Trophoblast cell (in vitro differentiated cells and primary cell): ENCODE measurements around the gene PDE10A. TPM values are rescaled to one million over a fixed set of nuclear protein-coding genes. Genes with fewer than 3 reads are reported as not detected.

Source experiments
- DNase-seq, 2 donors: peaks; one replicate each; pipeline ENCODE4 v3.0.0-alpha.2; 2016
- H2AFZ ChIP-seq: 2 replicates; pipeline ENCODE4 v1.6.1; 2013; ENCODE audit warnings: low read length, moderate library complexity, mild to moderate bottlenecking; ENCODE audit not compliant: insufficient read depth, poor library complexity
- H2AK5ac ChIP-seq: 2 replicates; pipeline ENCODE4 v1.6.1; 2013; ENCODE audit warnings: mild to moderate bottlenecking, low read length
- H2BK120ac ChIP-seq: 2 replicates; pipeline ENCODE4 v1.6.1; 2013; ENCODE audit warnings: low read length, mild to moderate bottlenecking, moderate library complexity; ENCODE audit not compliant: insufficient read depth, poor library complexity
- H2BK12ac ChIP-seq: 2 replicates; pipeline ENCODE4 v1.6.1; 2013; ENCODE audit warnings: mild to moderate bottlenecking, low read length, moderate library complexity
- H2BK5ac ChIP-seq: 2 replicates; pipeline ENCODE4 v1.6.1; 2013; ENCODE audit warnings: low read length, low read depth, moderate library complexity, mild to moderate bottlenecking; ENCODE audit not compliant: poor library complexity
- H3K14ac ChIP-seq: 2 replicates; pipeline ENCODE4 v1.6.1; 2013; ENCODE audit warnings: mild to moderate bottlenecking, low read length
- H3K18ac ChIP-seq: 2 replicates; pipeline ENCODE4 v1.6.1; 2013; ENCODE audit warnings: mild to moderate bottlenecking, low read length
- H3K23ac ChIP-seq: 2 replicates; pipeline ENCODE4 v1.6.1; 2013; ENCODE audit warnings: low read length
- H3K27ac ChIP-seq: 2 replicates; pipeline ENCODE4 v1.5.1; 2013; ENCODE audit warnings: low read depth, mild to moderate bottlenecking, inconsistent platforms, low read length, moderate library complexity
- H3K27me3 ChIP-seq: 2 replicates; pipeline ENCODE4 v1.6.1; 2013; ENCODE audit warnings: inconsistent platforms, mild to moderate bottlenecking, low read length, moderate library complexity; ENCODE audit not compliant: insufficient read depth
- H3K36me3 ChIP-seq, 2 experiments: 1 replicate in 1 of 2; 2 replicates in 1 of 2; pipeline ENCODE4 v1.6.1; 2013; ENCODE audit warnings: low read length in 2 of 2, mild to moderate bottlenecking in 2 of 2, moderate library complexity in 1 of 2; ENCODE audit not compliant: insufficient read depth in 2 of 2, control insufficient read depth in 1 of 2
- H3K4ac ChIP-seq: 2 replicates; pipeline ENCODE4 v1.6.1; 2013; ENCODE audit warnings: low read depth, mild to moderate bottlenecking, low read length, moderate library complexity
- H3K4me1 ChIP-seq, 2 experiments: 1 replicate in 1 of 2; 2 replicates in 1 of 2; pipeline ENCODE4 v1.6.1; 2013; ENCODE audit warnings: low read length in 2 of 2, mild to moderate bottlenecking in 2 of 2, moderate library complexity in 1 of 2; ENCODE audit not compliant: insufficient read depth in 2 of 2, control insufficient read depth in 1 of 2
- H3K4me2 ChIP-seq: 2 replicates; pipeline ENCODE4 v1.6.1; 2013; ENCODE audit warnings: inconsistent platforms, mild to moderate bottlenecking, low read length, moderate library complexity
- H3K4me3 ChIP-seq: 2 replicates; pipeline ENCODE4 v1.5.1; 2013; ENCODE audit warnings: mild to moderate bottlenecking, low read depth, low read length, inconsistent platforms
- H3K79me1 ChIP-seq: one replicate; pipeline ENCODE4 v1.6.1; 2013; ENCODE audit warnings: low read length
- H3K79me2 ChIP-seq: 2 replicates; pipeline ENCODE4 v1.6.1; 2013; ENCODE audit warnings: low read length, mild to moderate bottlenecking; ENCODE audit not compliant: control insufficient read depth, insufficient read depth, poor library complexity
- H3K9ac ChIP-seq: 2 replicates; pipeline ENCODE4 v1.6.1; 2013; ENCODE audit warnings: mild to moderate bottlenecking, low read length
- H3K9me3 ChIP-seq: 2 replicates; pipeline ENCODE4 v1.6.1; 2013; ENCODE audit warnings: low read depth, mild to moderate bottlenecking, control low read depth, inconsistent platforms, low read length; ENCODE audit not compliant: insufficient read depth
- H4K12ac ChIP-seq: 2 replicates; pipeline ENCODE4 v1.6.1; 2013; ENCODE audit warnings: low read depth, mild to moderate bottlenecking, low read length, moderate library complexity
- H4K8ac ChIP-seq: 2 replicates; pipeline ENCODE4 v1.6.1; 2013; ENCODE audit warnings: low read depth, mild to moderate bottlenecking, low read length, moderate library complexity
- H4K91ac ChIP-seq: one replicate; pipeline ENCODE4 v1.6.1; 2013; ENCODE audit warnings: low read depth, mild to moderate bottlenecking, low read length, moderate library complexity
- WGBS: extraction: QIAGEN DNeasy Blood & Tissue Kit; methylation state at CpG from one replicate; pipeline ENCODE4 v1.1.7; 2013; ENCODE audit warnings: missing lambda C conversion rate; ENCODE audit not compliant: insufficient read length, insufficient coverage; ENCODE audit errors: extremely low coverage; 5-methylcytosine and 5-hydroxymethylcytosine counted together
- polyA plus RNA-seq: library from polyadenylated mRNA; stranded (reverse); fragments of 200-250 nt; gene quantifications from 2 replicates; pipeline ENCODE4 v1.2.3, GENCODE V29; 2013

Gene PDE10A
- 4.5 and 4.9 TPM in 2 replicates for polyA plus RNA-seq

DNA sequence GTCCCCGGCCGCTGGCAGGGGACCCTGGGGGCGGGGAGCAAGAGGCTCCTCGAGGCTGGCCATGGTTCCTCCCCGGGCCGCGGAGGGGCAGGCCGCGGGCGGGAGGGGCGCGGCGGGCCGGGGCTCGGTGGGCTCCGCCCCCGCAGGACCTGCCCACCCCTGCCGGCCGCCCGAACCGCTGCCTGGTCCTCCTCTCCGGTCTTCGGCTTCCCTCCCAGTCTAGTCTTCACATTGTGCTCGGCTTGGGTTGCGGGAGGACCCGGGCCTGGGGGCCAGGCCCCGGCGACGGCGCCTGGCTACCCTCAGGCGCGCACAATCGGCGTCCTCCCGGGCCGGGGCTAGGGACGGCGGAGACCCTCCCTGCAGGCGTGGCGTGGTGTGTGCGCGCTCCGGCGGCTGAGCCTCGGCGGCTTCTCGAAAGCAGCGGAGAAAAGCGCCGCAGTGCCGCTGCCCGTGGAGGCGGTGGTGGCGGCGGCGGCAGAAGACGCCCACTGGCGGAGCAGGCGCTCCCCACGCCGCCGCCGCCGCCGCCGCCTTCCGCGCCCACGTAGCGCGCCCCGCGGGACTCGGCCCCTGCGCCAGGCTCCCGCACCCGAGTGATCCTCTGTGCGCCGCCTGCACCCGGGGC is at the start of gene PDE10A:
Gene PDE10A, minus strand, starts transcription at position 493 of the 628 bp plus-strand sequence. Its CDS starts 430 bp downstream, at position 63.
- H3K79me1 ChIP-seq = peaks cover 19% of the 10 kb centered on the region
- H4K12ac ChIP-seq = no peak within 1 kb of the TSS
- peaks cover 9% of the 10 kb centered on the region for H3K79me2 ChIP-seq
- peak within 1 kb of the TSS; percentile 74 for H3K14ac ChIP-seq
- no CpG with 5 or more reads among the region's 80 CpGs for WGBS
- H3K4me1 ChIP-seq = peaks cover 12 to 17% of the 10 kb centered on the region in 2 experiments
- no peak within 1 kb of the TSS for H3K23ac ChIP-seq
- H3K4me2 ChIP-seq = peak within 1 kb of the TSS; percentile 96
- peak within 1 kb of the TSS; percentile 64 for H4K91ac ChIP-seq
- H2AK5ac ChIP-seq = no peak within 1 kb of the TSS
- no peak within 1 kb of the TSS for H2BK5ac ChIP-seq
- H2BK120ac ChIP-seq = no peak within 1 kb of the TSS
- H3K27me3 ChIP-seq = peaks cover 31% of the 10 kb centered on the region
- H3K9me3 ChIP-seq = no peaks in the 10 kb centered on the region
- H2BK12ac ChIP-seq = peak within 1 kb of the TSS; percentile 17
- DNase-seq = peak; percentile 57 to 75
- H4K8ac ChIP-seq = peak within 1 kb of the TSS; percentile 67
- peak within 1 kb of the TSS; percentile 84 for H3K18ac ChIP-seq
- peak within 1 kb of the TSS; percentile 84 for H3K4me3 ChIP-seq
- peak within 1 kb of the TSS; percentile 10 for H3K9ac ChIP-seq
- no peaks in the 10 kb centered on the region for H3K36me3 ChIP-seq
- peak within 1 kb of the TSS; percentile 12 for H3K27ac ChIP-seq
- no peak within 1 kb of the TSS for H3K4ac ChIP-seq
- H2AFZ ChIP-seq = peak within 1 kb of the TSS; percentile 37

GRCh38 chr6:165708985-165709576 is 46.0 kb upstream of the PDE10A start:
- no peak overlapping the region for H3K4me2 ChIP-seq
- H4K8ac ChIP-seq = no peak overlapping the region
- H3K27ac ChIP-seq = no peak overlapping the region
- H4K91ac ChIP-seq = no peak overlapping the region
- no CpG with 5 or more reads among the region's 23 CpGs for WGBS
- DNase-seq = no peak
- H3K23ac ChIP-seq = no peak overlapping the region
- no peak overlapping the region for H3K4me3 ChIP-seq
- no peak overlapping the region for H2BK120ac ChIP-seq
- no peaks in the 10 kb centered on the region for H3K27me3 ChIP-seq
- H4K12ac ChIP-seq = no peak overlapping the region
- no peaks in the 10 kb centered on the region for H3K79me1 ChIP-seq
- no peak overlapping the region for H3K9ac ChIP-seq
- no peaks in the 10 kb centered on the region for H3K79me2 ChIP-seq
- no peaks in the 10 kb centered on the region for H3K4me1 ChIP-seq
- H3K4ac ChIP-seq = no peak overlapping the region
- no peak overlapping the region for H3K14ac ChIP-seq
- no peaks in the 10 kb centered on the region for H3K36me3 ChIP-seq
- H2BK5ac ChIP-seq = no peak overlapping the region
- H3K9me3 ChIP-seq = peaks cover 2% of the 10 kb centered on the region
- no peak overlapping the region for H2AFZ ChIP-seq
- no peak overlapping the region for H3K18ac ChIP-seq
- H2AK5ac ChIP-seq = no peak overlapping the region
- no peak overlapping the region for H2BK12ac ChIP-seq

- Histone ChIP-seq H3K4ac (no peak overlapping the region), H2BK5ac (no peak overlapping the region), H3K79me2 (no peaks in the 10 kb centered on the region), H2BK120ac (no peak overlapping the region), H3K9me3 (peaks cover 2% of the 10 kb centered on the region), H3K27me3 (no peaks in the 10 kb centered on the region), H4K91ac (no peak overlapping the region), H3K36me3 (no peaks in the 10 kb centered on the region), H3K9ac (no peak overlapping the region), H4K8ac (no peak overlapping the region), H3K23ac (peak overlapping the region; percentile 23), H2AFZ (no peak overlapping the region), H2BK12ac (no peak overlapping the region), H3K14ac (no peak overlapping the region), H3K27ac (no peak overlapping the region), H3K4me2 (no peak overlapping the region), H3K4me3 (peak overlapping the region; percentile 60), H4K12ac (no peak overlapping the region), H3K4me1 (peaks cover under 1 to 4% of the 10 kb centered on the region in 2 experiments), H2AK5ac (no peak overlapping the region), H3K18ac (no peak overlapping the region), H3K79me1 (peaks cover 7% of the 10 kb centered on the region)
- no peak for DNase-seq
- 100% methylated on average over 4 of the region's 14 CpGs for WGBS
These were observed 44.2 kb upstream of the PDE10A start for GRCh38 chr6:165707067-165707853.

DNA sequence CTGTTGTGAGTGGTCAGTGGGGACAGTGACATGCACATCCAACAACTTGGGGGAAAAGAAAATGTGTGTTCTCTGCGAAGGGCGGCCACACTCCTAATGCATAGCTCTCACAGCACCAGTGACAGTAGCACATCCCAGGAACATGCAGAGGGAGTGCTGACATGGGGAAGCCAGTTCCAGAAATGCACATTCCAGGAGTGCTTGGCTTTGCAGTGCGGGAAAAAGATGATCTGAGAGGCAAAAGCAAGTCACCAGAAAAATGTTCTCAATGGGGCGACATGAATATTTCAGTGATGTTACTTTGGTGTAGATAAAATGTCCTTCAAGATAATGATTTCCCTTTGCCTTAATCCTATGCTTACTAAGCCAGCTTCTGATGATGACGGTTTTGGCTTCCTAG is 42.9 kb upstream of the PDE10A start:
- no CpG with 5 or more reads among the region's 5 CpGs for WGBS
- no peaks in the 10 kb centered on the region for H3K79me2 ChIP-seq
- no peak overlapping the region for H3K4ac ChIP-seq
- H3K36me3 ChIP-seq = no peaks in the 10 kb centered on the region
- no peak overlapping the region for H3K18ac ChIP-seq
- no peak overlapping the region for H2BK5ac ChIP-seq
- H2BK12ac ChIP-seq = no peak overlapping the region
- no peak overlapping the region for H3K23ac ChIP-seq
- H2BK120ac ChIP-seq = no peak overlapping the region
- peaks cover 2% of the 10 kb centered on the region for H3K9me3 ChIP-seq
- no peak overlapping the region for H3K14ac ChIP-seq
- no peak overlapping the region for H2AK5ac ChIP-seq
- H3K79me1 ChIP-seq = peaks cover 13% of the 10 kb centered on the region
- no peak overlapping the region for H3K4me3 ChIP-seq
- DNase-seq = peak; percentile 27 to 58
- H4K91ac ChIP-seq = no peak overlapping the region
- no peak overlapping the region for H3K4me2 ChIP-seq
- H3K9ac ChIP-seq = no peak overlapping the region
- no peak overlapping the region for H3K27ac ChIP-seq
- H4K8ac ChIP-seq = no peak overlapping the region
- no peak overlapping the region for H2AFZ ChIP-seq
- no peaks in the 10 kb centered on the region for H3K27me3 ChIP-seq
- peaks cover 8 to 15% of the 10 kb centered on the region in 2 experiments for H3K4me1 ChIP-seq
- no peak overlapping the region for H4K12ac ChIP-seq
